OCI-LY1 (cell line): Measurements from ENCODE around the gene NEURL2.

Experiments used
- EZH2 ChIP-seq: fragments of 200-600 bp; sonication (generic), shearing (Covaris generic); IDR thresholded peaks from 2 replicates; pipeline ENCODE4 v1.8.0; 2017; ENCODE audit warnings: borderline replicate concordance, mixed run types, mild to moderate bottlenecking, antibody characterized with exemption, low read length, moderate library complexity, mixed read lengths
- TF ChIP-seq, protein P1 (sequence below): fragments of 200-600 bp; sonication (generic), shearing (Covaris generic); IDR thresholded peaks from 2 replicates; pipeline ENCODE4 v1.5.1; 2017; ENCODE audit warnings: mild to moderate bottlenecking, antibody characterized with exemption, low read length, moderate library complexity, mixed read lengths

DNA sequence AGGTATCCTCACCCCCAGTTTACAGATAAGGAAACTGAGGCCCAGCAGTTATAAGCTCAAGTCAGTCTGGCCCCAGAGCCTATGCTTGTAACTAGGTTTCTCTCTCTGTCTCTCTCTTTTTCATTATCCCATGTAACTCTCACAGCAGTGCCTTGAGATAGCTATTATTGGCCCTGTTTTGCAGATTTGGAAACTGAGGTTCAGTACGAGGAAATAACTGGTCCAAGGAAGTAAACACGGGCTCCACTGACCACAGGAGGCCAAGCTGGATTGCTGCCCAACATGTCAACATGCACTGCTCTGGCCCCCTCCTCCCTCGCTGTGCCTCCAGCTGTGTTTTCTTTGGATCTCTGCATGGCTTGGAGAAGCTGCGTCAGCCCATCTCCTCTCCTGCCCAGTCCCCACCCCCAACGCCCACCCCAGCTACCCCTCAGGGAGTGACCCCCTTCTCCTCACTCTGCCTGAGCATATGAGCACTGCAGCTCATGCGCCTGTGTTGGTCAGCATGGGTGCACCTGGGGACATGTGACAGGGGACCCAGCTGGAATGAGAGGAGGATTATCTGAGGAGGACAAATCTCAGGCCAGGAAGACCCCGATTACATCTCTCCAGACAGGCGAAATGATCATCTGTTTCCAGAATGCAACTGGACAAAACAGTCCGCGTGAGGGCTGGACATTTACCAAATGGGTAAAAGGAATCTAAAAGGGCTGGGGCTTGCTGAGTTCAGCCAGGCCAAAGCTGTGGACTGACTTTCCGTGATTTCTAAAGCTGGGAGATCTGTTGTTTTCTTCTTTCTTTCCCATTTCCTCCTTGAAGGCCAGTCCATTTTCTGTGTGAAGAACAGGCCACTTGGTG is 28.8 kb upstream of the NEURL2 start:
- TF ChIP-seq EZH2: no peak
- TF ChIP-seq, protein P1, sequence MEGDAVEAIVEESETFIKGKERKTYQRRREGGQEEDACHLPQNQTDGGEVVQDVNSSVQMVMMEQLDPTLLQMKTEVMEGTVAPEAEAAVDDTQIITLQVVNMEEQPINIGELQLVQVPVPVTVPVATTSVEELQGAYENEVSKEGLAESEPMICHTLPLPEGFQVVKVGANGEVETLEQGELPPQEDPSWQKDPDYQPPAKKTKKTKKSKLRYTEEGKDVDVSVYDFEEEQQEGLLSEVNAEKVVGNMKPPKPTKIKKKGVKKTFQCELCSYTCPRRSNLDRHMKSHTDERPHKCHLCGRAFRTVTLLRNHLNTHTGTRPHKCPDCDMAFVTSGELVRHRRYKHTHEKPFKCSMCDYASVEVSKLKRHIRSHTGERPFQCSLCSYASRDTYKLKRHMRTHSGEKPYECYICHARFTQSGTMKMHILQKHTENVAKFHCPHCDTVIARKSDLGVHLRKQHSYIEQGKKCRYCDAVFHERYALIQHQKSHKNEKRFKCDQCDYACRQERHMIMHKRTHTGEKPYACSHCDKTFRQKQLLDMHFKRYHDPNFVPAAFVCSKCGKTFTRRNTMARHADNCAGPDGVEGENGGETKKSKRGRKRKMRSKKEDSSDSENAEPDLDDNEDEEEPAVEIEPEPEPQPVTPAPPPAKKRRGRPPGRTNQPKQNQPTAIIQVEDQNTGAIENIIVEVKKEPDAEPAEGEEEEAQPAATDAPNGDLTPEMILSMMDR: no peak
